Upper lobe of right lung (tissue), 1 donor: ENCODE results near the gene IL24. TPM values are rescaled to one million over a fixed set of nuclear protein-coding genes. Genes with fewer than 3 reads are reported as not detected.

ENCODE experiments used
- ATAC-seq: fragments of 200-7000 bp; cut with Tn5 transposase; one replicate; pipeline ENCODE4 v1.9.1; 2020; ENCODE audit warnings: mild to moderate bottlenecking, moderate library complexity
- DNase-seq: peaks from one replicate; pipeline ENCODE4 v3.0.0-alpha.2; 2020
- H3K27ac ChIP-seq: fragments of 200-600 bp; one replicate; pipeline ENCODE4 v1.8.0; 2022
- H3K27me3 ChIP-seq: fragments of 200-600 bp; one replicate; pipeline ENCODE4 v1.8.0; 2022; ENCODE audit warnings: mild to moderate bottlenecking
- H3K36me3 ChIP-seq: fragments of 200-600 bp; one replicate; pipeline ENCODE4 v1.8.0; 2022
- H3K4me1 ChIP-seq: fragments of 200-600 bp; one replicate; pipeline ENCODE4 v1.8.0; 2022
- H3K4me3 ChIP-seq: fragments of 200-600 bp; one replicate; pipeline ENCODE4 v1.8.0; 2022; ENCODE audit warnings: mild to moderate bottlenecking
- H3K9me3 ChIP-seq: fragments of 200-600 bp; one replicate; pipeline ENCODE4 v1.8.0; 2022
- intact Hi-C: fragments of 100-400 bp; cut with DNase I; formaldehyde crosslinking; loops from one replicate; pipeline ENCODE4 v1.11.0; 2022
- total RNA-seq: library from RNA; stranded (reverse); fragmentation: NEBNext Ultra II Directional; extraction: Animal tissue kit (Norgen Biotek cat#: 25700); gene quantifications from one replicate; pipeline ENCODE4 v1.2.1, GENCODE V29; 2021
- TF ChIP-seq, protein P1 (sequence below): fragments of 200-600 bp; IDR thresholded peaks from one replicate; pipeline ENCODE4 v1.8.0; 2022; ENCODE audit warnings: antibody characterized with exemption
- donor health status: DM: no; HTN: yes; CAD: no; lungs with severe emphysema.

The IL24 gene
- total RNA-seq, 1 donor from 2014 or later: not detected

GRCh38 chr1:206886831-206887230, 10.4 kb upstream of the IL24 start:
- no peaks in the 10 kb centered on the region for H3K9me3 ChIP-seq
- DNase-seq: no peak
- H3K27ac ChIP-seq: no peak overlapping the region
- intact Hi-C loops: no loop called here
- H3K4me3 ChIP-seq: no peak overlapping the region
- H3K36me3 ChIP-seq: no peaks in the 10 kb centered on the region
- H3K4me1 ChIP-seq: peaks cover 23% of the 10 kb centered on the region
- TF ChIP-seq, protein P1, sequence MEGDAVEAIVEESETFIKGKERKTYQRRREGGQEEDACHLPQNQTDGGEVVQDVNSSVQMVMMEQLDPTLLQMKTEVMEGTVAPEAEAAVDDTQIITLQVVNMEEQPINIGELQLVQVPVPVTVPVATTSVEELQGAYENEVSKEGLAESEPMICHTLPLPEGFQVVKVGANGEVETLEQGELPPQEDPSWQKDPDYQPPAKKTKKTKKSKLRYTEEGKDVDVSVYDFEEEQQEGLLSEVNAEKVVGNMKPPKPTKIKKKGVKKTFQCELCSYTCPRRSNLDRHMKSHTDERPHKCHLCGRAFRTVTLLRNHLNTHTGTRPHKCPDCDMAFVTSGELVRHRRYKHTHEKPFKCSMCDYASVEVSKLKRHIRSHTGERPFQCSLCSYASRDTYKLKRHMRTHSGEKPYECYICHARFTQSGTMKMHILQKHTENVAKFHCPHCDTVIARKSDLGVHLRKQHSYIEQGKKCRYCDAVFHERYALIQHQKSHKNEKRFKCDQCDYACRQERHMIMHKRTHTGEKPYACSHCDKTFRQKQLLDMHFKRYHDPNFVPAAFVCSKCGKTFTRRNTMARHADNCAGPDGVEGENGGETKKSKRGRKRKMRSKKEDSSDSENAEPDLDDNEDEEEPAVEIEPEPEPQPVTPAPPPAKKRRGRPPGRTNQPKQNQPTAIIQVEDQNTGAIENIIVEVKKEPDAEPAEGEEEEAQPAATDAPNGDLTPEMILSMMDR: no peak
- H3K27me3 ChIP-seq: no peaks in the 10 kb centered on the region
- no peak for ATAC-seq

- intact Hi-C loops: no loop called here
- DNase-seq (no peak), ATAC-seq (no peak)
- Histone ChIP-seq H3K4me3 (no peak overlapping the region), H3K9me3 (no peaks in the 10 kb centered on the region), H3K36me3 (no peaks in the 10 kb centered on the region), H3K27me3 (no peaks in the 10 kb centered on the region), H3K4me1 (peaks cover 24% of the 10 kb centered on the region), H3K27ac (no peak overlapping the region)
- TF ChIP-seq, protein P1: no peak
These were observed 9.5 kb upstream of the IL24 start for GRCh38 chr1:206887701-206888100.

- Histone ChIP-seq H3K4me1 (peaks cover 29% of the 10 kb centered on the region), H3K9me3 (no peaks in the 10 kb centered on the region), H3K36me3 (no peaks in the 10 kb centered on the region), H3K4me3 (no peak overlapping the region), H3K27ac (no peak overlapping the region), H3K27me3 (no peaks in the 10 kb centered on the region)
- ATAC-seq: peak; percentile 63
- TF ChIP-seq, protein P1: no peak
- intact Hi-C loops: no loop called here
- no peak for DNase-seq
These were observed 6.8 kb upstream of the IL24 start for GRCh38 chr1:206890125-206891060.

DNA sequence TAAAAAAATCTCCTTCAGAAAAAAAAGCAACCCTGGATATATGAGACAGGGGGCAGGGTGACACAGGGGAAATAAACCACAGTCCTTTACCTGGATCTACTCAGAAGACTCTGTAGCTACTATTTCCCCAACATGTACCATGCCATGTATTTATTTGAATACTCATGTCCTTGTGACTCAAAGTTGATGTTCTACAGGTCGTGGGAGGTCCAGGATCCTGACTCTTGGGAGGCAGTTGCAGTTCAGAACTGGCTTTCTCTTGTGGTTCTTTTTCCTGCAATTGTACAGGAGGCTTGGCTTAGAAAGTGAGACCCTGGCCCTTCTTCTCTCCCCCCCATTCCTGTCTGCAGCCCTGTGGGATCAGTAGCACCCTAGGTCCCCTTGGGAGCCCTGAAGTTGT, 5.8 kb upstream of the IL24 start:
- H3K27ac ChIP-seq: no peak overlapping the region
- DNase-seq (no peak), ATAC-seq (no peak)
- no peaks in the 10 kb centered on the region for H3K9me3 ChIP-seq
- intact Hi-C loops: no loop called here
- H3K36me3 ChIP-seq: no peaks in the 10 kb centered on the region
- TF ChIP-seq, protein P1: no peak
- H3K27me3 ChIP-seq: no peaks in the 10 kb centered on the region
- no peak overlapping the region for H3K4me3 ChIP-seq
- peaks cover 38% of the 10 kb centered on the region for H3K4me1 ChIP-seq

DNA sequence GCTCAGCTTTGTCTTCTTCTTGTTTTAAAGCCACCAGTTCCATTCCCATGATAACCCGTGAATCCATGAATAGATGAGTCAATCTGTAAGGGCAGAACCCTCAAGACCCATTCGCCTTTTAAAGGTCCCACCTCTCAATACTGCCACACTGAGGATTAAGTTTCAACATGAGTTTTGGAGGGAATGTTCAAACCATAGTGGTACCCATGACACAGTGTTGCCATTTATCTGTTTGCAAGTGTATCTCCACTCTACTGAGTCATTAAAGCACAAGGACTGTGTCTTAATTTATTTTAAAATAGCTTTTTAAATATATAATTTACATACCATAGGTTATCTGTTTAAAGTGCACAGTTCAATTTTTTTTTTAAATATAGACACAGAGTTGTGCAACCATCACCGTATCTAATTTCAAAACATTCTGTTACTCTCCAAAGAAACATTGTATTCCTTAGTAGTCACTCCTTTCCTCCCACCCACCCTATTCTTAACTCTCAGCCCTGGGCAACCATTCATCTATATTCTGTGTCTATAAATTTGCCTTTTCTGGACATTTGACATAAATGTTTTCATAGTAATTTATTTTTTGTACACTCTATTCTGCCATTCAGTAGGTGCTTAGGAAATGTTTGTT, 4.8 kb upstream of the IL24 start:
- Histone ChIP-seq H3K27me3 (no peaks in the 10 kb centered on the region), H3K4me1 (peaks cover 39% of the 10 kb centered on the region), H3K27ac (no peak overlapping the region), H3K36me3 (no peaks in the 10 kb centered on the region), H3K9me3 (no peaks in the 10 kb centered on the region), H3K4me3 (no peak overlapping the region)
- no peak for DNase-seq
- intact Hi-C loops: no loop called here
- ATAC-seq: no peak
- TF ChIP-seq, protein P1: no peak
